GM10248 (cell line): ENCODE measurements around the gene TPBGL.
A peak's percentile ranks its signal among the peaks of the same experiment; 100 is the strongest.

Source experiments
- CTCF ChIA-PET: fragments of 300-600 bp; sonication (Branson Sonifier 250); formaldehyde crosslinking; extraction: SDS; loops from one replicate; lab custom pipeline; 2021; ENCODE audit warnings: antibody characterized with exemption; lab: Yijun Ruan, JAX
- POLR2A ChIA-PET: fragments of 350-650 bp; sonication (Branson Sonifier 250); formaldehyde crosslinking; extraction: SDS; loops from one replicate; lab custom pipeline; 2020; ENCODE audit warnings: antibody characterized with exemption; lab: Yijun Ruan, JAX
- DNase-seq: peaks from one replicate; pipeline ENCODE4 v3.0.0; 2012; ENCODE audit errors: extremely low spot score
- CTCF ChIP-seq: IDR thresholded peaks from 2 replicates; pipeline ENCODE4 v1.5.1; 2012; ENCODE audit warnings: mild to moderate bottlenecking, low read depth; ENCODE audit errors: extremely low read depth, missing control alignments, control extremely low read depth

TPBGL gene

GRCh38 chr11:75267171-75267970 lies 26.8 kb downstream of the TPBGL start:
- ChIA-PET POLR2A (no interaction called here), CTCF (interaction anchor here (3.1 to 3.9 kb wide), 2 partner anchors 18 to 25 kb away, joined by 10 to 17 read pairs; no protein-coding TSS in a partner anchor)
- no peak for TF ChIP-seq CTCF

GRCh38 chr11:75268626-75269366 lies 28.2 kb downstream of the TPBGL start:
- ChIA-PET CTCF (interaction anchor here (3.1 to 5.3 kb wide), 3 partner anchors 11 to 27 kb away, joined by 10 to 50 read pairs (median 17); no protein-coding TSS in a partner anchor), POLR2A (no interaction called here)
- DNase-seq, result no peak
- no peak for TF ChIP-seq CTCF

More at GRCh38 chr11:75267171-75267970, 26.8 kb downstream of the TPBGL start:
- DNase-seq, result no peak

GRCh38 chr11:75269367-75269660 lies 28.7 kb downstream of the TPBGL start:
- TF ChIP-seq CTCF, result no peak
- POLR2A ChIA-PET, result no interaction called here
- CTCF ChIA-PET, result interaction anchor here (3.1 to 5.3 kb wide), 3 partner anchors 11 to 27 kb away, joined by 10 to 50 read pairs (median 17); no protein-coding TSS in a partner anchor
- DNase-seq, result no peak

GRCh38 chr11:75269896-75270295 lies 29.3 kb downstream of the TPBGL start:
- ChIA-PET POLR2A (no interaction called here), CTCF (interaction anchor here (0.8 to 5.3 kb wide), 6 partner anchors 10 to 247 kb away, joined by 4 to 50 read pairs (median 8); no protein-coding TSS in a partner anchor)

GRCh38 chr11:75270896-75271418 lies 30.4 kb downstream of the TPBGL start:
- no peak for DNase-seq
- CTCF ChIA-PET, result interaction anchor here (0.6 to 5.3 kb wide), 15 partner anchors 9 to 248 kb away, joined by 3 to 50 read pairs (median 4); no protein-coding TSS in a partner anchor
- peak; percentile 49 for TF ChIP-seq CTCF
- POLR2A ChIA-PET, result no interaction called here

More at GRCh38 chr11:75269896-75270295, 29.3 kb downstream of the TPBGL start:
- TF ChIP-seq CTCF, result no peak
- DNase-seq, result no peak

GRCh38 chr11:75271730-75272129 lies 31.2 kb downstream of the TPBGL start:
- ChIA-PET CTCF (interaction anchor here (0.7 to 13.4 kb wide), 14 partner anchors 8 to 249 kb away, joined by 3 to 224 read pairs (median 5); no protein-coding TSS in a partner anchor), POLR2A (no interaction called here)
- DNase-seq, result no peak
- no peak for TF ChIP-seq CTCF
